Smooth muscle cell (in vitro differentiated cells): ENCODE results near the gene CA10. TPM values are rescaled to one million over a fixed set of nuclear protein-coding genes. Genes with fewer than 3 reads are reported as not detected.

Experiments
- DNase-seq: peaks from one replicate; lab custom pipeline; 2025; ENCODE audit not compliant: unreplicated experiment; lab: John Stamatoyannopoulos, UW
- H2AFZ ChIP-seq: fragments of 200-600 bp; sonication (generic); 2 replicates; pipeline ENCODE4 v1.6.0; 2016; ENCODE audit warnings: antibody characterized with exemption, low read depth, mild to moderate bottlenecking
- H3F3A ChIP-seq: fragments of 200-600 bp; sonication (generic); 2 replicates; pipeline ENCODE4 v1.6.0; 2017; ENCODE audit warnings: antibody characterized with exemption, low read depth
- H3K27ac ChIP-seq: fragments of 200-600 bp; sonication (generic); 2 replicates; pipeline ENCODE4 v1.5.1; 2016; ENCODE audit warnings: low read depth, mild to moderate bottlenecking
- H3K27me3 ChIP-seq: fragments of 200-600 bp; sonication (generic); 2 replicates; pipeline ENCODE4 v1.6.1; 2016; ENCODE audit warnings: low read depth, mild to moderate bottlenecking
- H3K36me3 ChIP-seq: fragments of 200-600 bp; sonication (generic); 2 replicates; pipeline ENCODE4 v1.5.1; 2016; ENCODE audit warnings: low read depth
- H3K4me1 ChIP-seq: fragments of 200-600 bp; sonication (generic); 2 replicates; pipeline ENCODE4 v1.5.1; 2016; ENCODE audit warnings: low read depth
- H3K4me2 ChIP-seq: fragments of 200-600 bp; sonication (generic); 2 replicates; pipeline ENCODE4 v1.6.0; 2016; ENCODE audit warnings: mild to moderate bottlenecking
- H3K4me3 ChIP-seq: fragments of 200-600 bp; sonication (generic); 2 replicates; pipeline ENCODE4 v1.5.1; 2016; ENCODE audit warnings: mild to moderate bottlenecking
- H3K79me2 ChIP-seq: fragments of 200-600 bp; sonication (generic); 2 replicates; pipeline ENCODE4 v1.6.0; 2016; ENCODE audit warnings: low read depth, mild to moderate bottlenecking
- H3K9ac ChIP-seq: fragments of 200-600 bp; sonication (generic); 2 replicates; pipeline ENCODE4 v1.6.0; 2016; ENCODE audit warnings: low read depth
- H3K9me3 ChIP-seq: fragments of 200-600 bp; sonication (generic); replicated peaks from 2 replicates; pipeline ENCODE4 v1.5.1; 2016; ENCODE audit warnings: low read depth
- H4K20me1 ChIP-seq: fragments of 200-600 bp; sonication (generic); 2 replicates; pipeline ENCODE4 v1.6.0; 2016; ENCODE audit warnings: low read depth
- WGBS: methylation state at CpG from one replicate; pipeline ENCODE4 v1.1.7; 2016; ENCODE audit warnings: low lambda C conversion rate; 5-methylcytosine and 5-hydroxymethylcytosine counted together
- polyA plus RNA-seq: library from polyadenylated mRNA; unstranded; fragments of >200 nt; fragmentation: Nextera tagmentation; extraction: Ambion mirVana; gene quantifications from 2 replicates; pipeline ENCODE4 v1.2.1, GENCODE V29; 2016
- total RNA-seq: library from RNA; depleted of rRNA; stranded (reverse); fragments of >200 nt; gene quantifications from 2 replicates; pipeline ENCODE4 v1.2.3, GENCODE V29; 2014
- TF ChIP-seq, protein P1 (sequence below): fragments of 200-600 bp; sonication (generic); IDR thresholded peaks from 2 replicates; pipeline ENCODE4 v1.5.1; 2017; ENCODE audit warnings: borderline replicate concordance, mild to moderate bottlenecking, antibody characterized with exemption; ENCODE audit not compliant: insufficient read depth, poor library complexity, severe bottlenecking

The CA10 gene
- total and polyA plus RNA-seq, 2 experiments from 2014 or later, result 0.54 TPM; not detected in 1

DNA sequence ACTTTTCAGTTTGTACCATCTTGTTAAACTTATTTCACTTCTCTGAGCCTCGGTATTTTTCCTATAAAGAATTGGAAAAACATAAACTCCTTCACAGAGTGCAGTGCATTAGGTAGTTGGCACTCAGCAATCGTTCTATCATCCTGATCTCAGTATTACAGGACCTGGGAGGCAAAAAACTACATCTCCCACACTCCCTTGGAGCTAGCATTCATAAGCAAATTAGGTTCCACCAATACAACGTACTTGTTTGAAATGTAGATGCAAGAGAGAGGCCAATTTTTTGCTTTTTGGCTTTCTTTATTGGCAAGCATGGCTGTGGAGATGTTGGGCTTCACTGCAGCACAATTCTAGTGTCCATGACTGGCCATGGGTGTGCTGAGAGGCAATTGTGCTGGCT, 285.2 kb downstream of the CA10 start:
- Histone ChIP-seq H3K4me2 (no peak overlapping the region), H3K79me2 (no peaks in the 10 kb centered on the region), H3K36me3 (no peaks in the 10 kb centered on the region), H3K27ac (no peak overlapping the region), H3K4me1 (no peaks in the 10 kb centered on the region), H3K4me3 (no peak overlapping the region), H3K9ac (no peak overlapping the region), H3K9me3 (no peaks in the 10 kb centered on the region), H2AFZ (no peak overlapping the region), H4K20me1 (no peaks in the 10 kb centered on the region), H3F3A (no peaks in the 10 kb centered on the region), H3K27me3 (no peaks in the 10 kb centered on the region)
- WGBS, result 35% methylated on average over 3 of the region's 3 CpGs
- DNase-seq, result no peak
- TF ChIP-seq, protein P1, sequence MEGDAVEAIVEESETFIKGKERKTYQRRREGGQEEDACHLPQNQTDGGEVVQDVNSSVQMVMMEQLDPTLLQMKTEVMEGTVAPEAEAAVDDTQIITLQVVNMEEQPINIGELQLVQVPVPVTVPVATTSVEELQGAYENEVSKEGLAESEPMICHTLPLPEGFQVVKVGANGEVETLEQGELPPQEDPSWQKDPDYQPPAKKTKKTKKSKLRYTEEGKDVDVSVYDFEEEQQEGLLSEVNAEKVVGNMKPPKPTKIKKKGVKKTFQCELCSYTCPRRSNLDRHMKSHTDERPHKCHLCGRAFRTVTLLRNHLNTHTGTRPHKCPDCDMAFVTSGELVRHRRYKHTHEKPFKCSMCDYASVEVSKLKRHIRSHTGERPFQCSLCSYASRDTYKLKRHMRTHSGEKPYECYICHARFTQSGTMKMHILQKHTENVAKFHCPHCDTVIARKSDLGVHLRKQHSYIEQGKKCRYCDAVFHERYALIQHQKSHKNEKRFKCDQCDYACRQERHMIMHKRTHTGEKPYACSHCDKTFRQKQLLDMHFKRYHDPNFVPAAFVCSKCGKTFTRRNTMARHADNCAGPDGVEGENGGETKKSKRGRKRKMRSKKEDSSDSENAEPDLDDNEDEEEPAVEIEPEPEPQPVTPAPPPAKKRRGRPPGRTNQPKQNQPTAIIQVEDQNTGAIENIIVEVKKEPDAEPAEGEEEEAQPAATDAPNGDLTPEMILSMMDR, result no peak

DNA sequence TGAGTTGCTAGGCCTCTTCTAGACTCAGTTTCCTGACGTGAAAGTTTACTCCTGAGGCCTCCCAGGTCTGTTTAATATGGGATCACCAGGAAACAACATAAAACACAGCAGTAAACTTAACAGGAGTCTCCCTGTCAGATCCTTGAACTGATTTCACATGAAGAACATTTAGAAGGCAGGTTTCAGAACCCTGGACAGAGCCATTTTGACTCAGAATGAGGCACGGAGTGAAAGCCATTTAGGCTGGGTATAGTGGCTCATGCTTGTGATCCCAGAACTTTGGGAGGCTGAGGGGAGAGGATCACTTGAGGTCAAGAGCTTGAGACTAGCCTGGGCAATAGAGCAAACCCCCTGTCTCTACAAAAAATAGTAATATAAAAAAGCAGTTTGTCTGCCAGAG, 289.1 kb downstream of the CA10 start:
- Histone ChIP-seq H3K4me1 (no peaks in the 10 kb centered on the region), H2AFZ (no peak overlapping the region), H3K9ac (no peak overlapping the region), H3K9me3 (no peaks in the 10 kb centered on the region), H4K20me1 (no peaks in the 10 kb centered on the region), H3K4me2 (no peak overlapping the region), H3K4me3 (no peak overlapping the region), H3K79me2 (no peaks in the 10 kb centered on the region), H3K27me3 (no peaks in the 10 kb centered on the region), H3F3A (no peaks in the 10 kb centered on the region), H3K36me3 (no peaks in the 10 kb centered on the region), H3K27ac (no peak overlapping the region)
- DNase-seq, result no peak
- WGBS, result 2% methylated on average over 2 of the region's 2 CpGs
- TF ChIP-seq, protein P1, result no peak

DNA sequence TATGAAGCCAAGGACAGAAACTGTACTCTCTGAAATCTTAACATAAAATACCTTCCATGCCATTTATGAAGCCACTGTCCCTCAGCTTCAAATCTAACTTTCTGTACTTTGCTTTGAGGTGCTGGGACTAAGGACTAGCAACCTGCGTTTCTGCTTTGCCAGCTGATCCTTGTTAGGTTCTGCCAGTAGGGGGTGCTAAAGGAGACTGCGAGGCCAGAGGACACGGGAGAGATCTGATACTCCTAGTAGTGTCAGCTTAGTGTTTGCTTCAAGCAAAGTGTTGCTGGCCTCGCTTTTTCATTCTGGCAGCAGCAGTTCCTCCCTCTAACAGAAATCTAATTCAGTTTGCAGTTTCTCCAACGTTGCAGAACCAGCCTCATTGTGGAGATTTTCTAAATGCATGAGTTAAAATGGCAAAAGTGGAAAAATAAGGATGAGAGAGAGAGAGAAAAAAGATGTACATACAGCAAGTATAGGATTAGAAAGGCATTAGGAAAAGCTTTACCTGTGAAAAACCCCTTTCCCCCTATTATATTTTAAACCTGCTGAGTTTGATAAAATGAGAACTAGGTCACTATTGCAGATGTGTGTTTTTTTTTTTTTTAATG, 297.5 kb downstream of the CA10 start:
- no peaks in the 10 kb centered on the region for H3K79me2 ChIP-seq
- TF ChIP-seq, protein P1, result peak; percentile 61
- H3K9ac ChIP-seq, result no peak overlapping the region
- no peak overlapping the region for H3K4me3 ChIP-seq
- no peaks in the 10 kb centered on the region for H3K36me3 ChIP-seq
- no peak for DNase-seq
- H3K9me3 ChIP-seq, result no peaks in the 10 kb centered on the region
- no peak overlapping the region for H3K27ac ChIP-seq
- H3K4me1 ChIP-seq, result no peaks in the 10 kb centered on the region
- H3K27me3 ChIP-seq, result peaks cover under 1% of the 10 kb centered on the region
- no peak overlapping the region for H3K4me2 ChIP-seq
- no peak overlapping the region for H2AFZ ChIP-seq
- 6% methylated on average over 5 of the region's 5 CpGs for WGBS
- no peaks in the 10 kb centered on the region for H4K20me1 ChIP-seq
- H3F3A ChIP-seq, result no peaks in the 10 kb centered on the region

DNA sequence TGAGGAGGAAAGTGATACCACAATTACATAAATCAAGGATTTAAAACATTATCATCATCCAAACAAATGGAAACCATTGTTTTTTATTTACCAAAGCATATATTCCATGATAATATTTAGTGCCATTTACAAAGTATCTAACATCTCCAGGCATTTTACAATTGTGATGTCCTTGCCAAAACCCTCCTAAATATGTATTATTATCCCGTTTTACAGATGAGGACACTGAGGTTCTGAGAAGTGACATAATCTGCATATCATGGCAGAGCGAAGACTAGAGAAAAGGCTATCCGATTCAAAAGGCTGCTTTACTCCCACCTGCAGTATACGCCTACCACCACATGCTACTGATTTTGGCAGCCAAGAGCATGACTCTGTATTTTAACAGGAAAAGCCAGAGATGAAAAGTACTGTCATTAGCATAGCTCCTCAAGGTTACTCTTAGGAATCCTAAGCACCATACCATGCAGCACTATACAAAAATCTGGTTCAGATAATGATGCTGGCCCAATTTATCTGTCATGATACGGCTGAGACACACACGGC, 301.4 kb downstream of the CA10 start:
- no peak overlapping the region for H3K4me2 ChIP-seq
- H3K79me2 ChIP-seq, result no peaks in the 10 kb centered on the region
- no peak overlapping the region for H2AFZ ChIP-seq
- no peaks in the 10 kb centered on the region for H3K36me3 ChIP-seq
- no peaks in the 10 kb centered on the region for H4K20me1 ChIP-seq
- TF ChIP-seq, protein P1, result no peak
- 70% methylated on average over 6 of the region's 6 CpGs for WGBS
- H3K27me3 ChIP-seq, result peaks cover 20% of the 10 kb centered on the region
- no peak overlapping the region for H3K4me3 ChIP-seq
- H3K4me1 ChIP-seq, result no peaks in the 10 kb centered on the region
- H3K9me3 ChIP-seq, result no peaks in the 10 kb centered on the region
- H3K9ac ChIP-seq, result no peak overlapping the region
- DNase-seq, result no peak
- H3K27ac ChIP-seq, result no peak overlapping the region
- no peaks in the 10 kb centered on the region for H3F3A ChIP-seq
